ENCODE measurements around the gene ZNF362.

Gene ZNF362

DNA sequence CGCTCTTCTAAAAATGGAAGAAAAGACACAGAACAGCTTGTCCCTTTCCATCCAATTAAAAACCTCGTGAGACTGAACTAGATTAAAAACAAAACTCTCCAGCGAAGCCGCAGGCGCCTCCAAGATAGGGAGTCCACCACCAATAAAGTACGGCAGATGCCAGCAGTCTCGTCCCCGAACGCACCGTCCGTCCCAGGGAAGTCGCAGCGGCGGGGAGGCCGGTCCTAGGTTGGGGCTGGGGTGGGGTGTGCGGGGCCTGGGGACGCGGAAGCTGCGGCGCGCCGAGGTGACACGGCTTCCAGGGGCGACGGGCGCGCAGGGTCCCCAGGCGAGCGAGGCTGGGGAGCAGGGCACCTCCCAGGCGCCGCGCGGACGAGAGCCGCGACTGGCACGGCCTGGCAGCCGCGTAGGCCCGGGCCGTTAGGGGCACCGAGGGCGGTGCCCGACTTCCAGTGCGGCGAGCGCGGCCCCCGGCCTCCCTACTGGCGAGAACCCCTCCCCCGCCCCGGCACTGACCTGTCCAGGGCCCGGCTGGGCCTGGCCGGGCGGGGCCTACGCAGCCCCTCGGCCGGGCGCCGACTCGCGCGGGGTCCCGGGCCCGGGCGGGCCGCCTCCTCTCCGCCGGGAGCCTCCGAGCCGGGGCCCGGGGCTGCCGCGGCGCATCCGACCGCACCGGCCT, 92.9 kb downstream of the ZNF362 start:
- peak; percentile 68 for DNase-seq

DNA sequence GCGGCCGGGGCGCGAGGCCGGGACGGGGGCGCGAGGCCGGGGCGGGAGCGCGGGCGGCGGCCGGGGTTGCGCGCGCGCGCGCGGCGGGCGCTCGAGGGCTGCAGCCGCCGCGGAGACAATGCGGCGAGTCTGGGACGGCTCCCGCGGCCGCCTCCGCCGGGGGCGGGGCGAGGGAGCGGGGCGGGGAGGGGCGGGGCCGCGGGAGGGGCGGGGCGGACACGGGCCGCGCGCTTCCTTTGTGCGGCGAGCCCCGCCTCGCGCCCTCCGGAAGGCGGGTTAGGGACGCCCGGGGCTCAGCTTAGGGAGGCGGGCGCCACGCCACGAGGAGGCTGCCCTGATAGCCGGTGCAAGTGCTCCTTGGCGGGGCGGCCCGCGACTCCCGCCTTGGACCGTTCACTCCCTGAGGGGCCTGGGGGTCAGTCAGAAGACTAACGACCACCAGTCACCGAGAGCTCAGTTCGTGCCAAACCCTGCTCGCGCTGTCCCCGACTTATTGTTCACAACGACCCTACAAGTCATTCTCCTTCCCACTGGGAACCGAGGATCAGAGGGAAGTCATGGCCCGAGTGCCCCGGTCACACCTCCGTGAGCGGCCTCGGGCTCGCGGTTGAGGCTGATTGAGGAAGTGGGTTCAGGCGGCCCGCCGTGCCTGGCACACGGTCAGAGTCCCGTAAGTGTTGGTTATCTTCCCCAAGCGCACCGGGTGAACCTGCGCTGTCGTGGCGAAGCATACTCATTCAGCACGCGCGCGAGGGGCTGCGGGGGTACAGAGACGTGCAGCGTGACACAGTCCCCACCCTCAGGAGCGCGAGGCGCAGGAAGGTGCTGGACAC, 93.7 kb downstream of the ZNF362 start:
- peak; percentile 91 for DNase-seq

Measured in left hindlimb (tissue), 1 donor.